ENCODE data around the gene HSPA4. TPM values are rescaled to one million over a fixed set of nuclear protein-coding genes. Genes with fewer than 3 reads are reported as not detected.
"Not testable (repeated sequence)": the region's sequence is repeated elsewhere in the genome, so short reads cannot be mapped to it uniquely, and the experiment has no call there.

Gene HSPA4
- total RNA-seq, 1 experiment from 2014 or later, result 70.6 TPM

DNA sequence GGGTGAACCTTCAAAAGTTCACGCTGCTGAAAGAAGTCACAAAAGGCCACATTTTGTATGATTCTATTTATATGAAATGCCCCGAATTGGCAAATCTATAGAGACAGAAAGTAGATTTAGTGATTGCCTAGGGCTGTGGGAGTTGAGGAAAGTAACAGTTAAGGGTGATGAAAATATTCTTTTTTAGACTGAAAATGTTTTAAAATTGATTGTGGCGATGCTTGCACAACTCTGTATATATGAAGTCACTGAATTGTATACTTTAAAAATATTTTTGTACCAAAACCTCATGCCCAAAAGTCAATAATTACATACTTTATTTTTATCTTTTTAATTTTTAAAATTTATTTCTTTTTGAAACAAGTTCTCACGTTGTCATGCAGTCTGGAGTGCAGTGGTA is 30.3 kb downstream of the HSPA4 start:
- H4K20me1 ChIP-seq (ENCODE audit: low read length), result no peaks in the 10 kb centered on the region
- H3K4me2 ChIP-seq (ENCODE audit: low read length), result no peak overlapping the region
- no peaks in the 10 kb centered on the region for H3F3A ChIP-seq (ENCODE audit: low read length, unreplicated experiment)
- H3K4me3 ChIP-seq (ENCODE audit: low read length), result no peak overlapping the region
- H3K9me2 ChIP-seq (replicated peaks; ENCODE audit: low read length), result no peaks in the 10 kb centered on the region
- ATAC-seq (no peak), DNase-seq (no peak)
- no peak for TF ChIP-seq EZH2 (IDR thresholded peaks at IDR 0.05; ENCODE audit: low read length, unreplicated experiment)
- TF ChIP-seq EZH2phosphoT487 (IDR thresholded peaks at IDR 0.05; ENCODE audit: borderline replicate concordance, low read length), result no peak
- TF ChIP-seq CTCF (conservative IDR thresholded peaks at IDR 0.05; ENCODE audit: low read depth, low read length), result no peak
- H3K36me3 ChIP-seq (ENCODE audit: low read depth, low read length), result peaks cover 21% of the 10 kb centered on the region; the same call in 1 of the 2 replicates
- no peaks in the 10 kb centered on the region for H3K4me1 ChIP-seq (ENCODE audit: insufficient read depth, low read length)
- peaks cover 47% of the 10 kb centered on the region for H3K79me2 ChIP-seq (ENCODE audit: low read length)
- H3K9me3 ChIP-seq (ENCODE audit: low read length), result no peaks in the 10 kb centered on the region
- no peak overlapping the region for H3K27ac ChIP-seq (ENCODE audit: low read length)
- H2AFZ ChIP-seq (ENCODE audit: low read length), result no peak overlapping the region
- no peaks in the 10 kb centered on the region for H3K27me3 ChIP-seq (ENCODE audit: low read length)
- ChIA-PET POLR2A (ENCODE audit: unreplicated experiment) (no interaction called here), CTCF (no interaction called here)
- BruUV-seq (replicated peaks), result no TSS peak
- no peak overlapping the region for H3K9ac ChIP-seq (ENCODE audit: low read length)
- intact Hi-C loops (cut with micrococcal nuclease), result no loop called here

DNA sequence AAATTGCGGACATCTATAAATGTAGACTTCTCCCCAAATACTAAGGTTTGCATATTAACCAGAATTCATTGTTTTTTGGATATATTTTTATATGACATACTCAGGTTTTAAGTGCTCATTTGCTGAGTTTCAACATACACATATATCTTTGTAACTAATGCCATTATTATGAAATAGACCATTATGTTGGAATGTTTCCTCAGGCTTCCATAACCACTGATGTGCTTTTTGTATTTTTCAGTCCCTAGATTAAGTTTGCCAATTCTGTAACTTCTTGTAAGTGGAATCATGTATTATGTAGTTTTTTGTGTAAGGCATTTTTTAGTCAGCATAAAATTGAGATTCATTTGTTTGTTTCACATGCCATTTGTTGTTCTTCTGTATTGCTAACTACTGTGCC is 32.1 kb downstream of the HSPA4 start:
- H3F3A ChIP-seq (ENCODE audit: low read length, unreplicated experiment), result no peaks in the 10 kb centered on the region
- H3K27ac ChIP-seq (ENCODE audit: low read length), result no peak overlapping the region
- H3K4me1 ChIP-seq (ENCODE audit: insufficient read depth, low read length), result no peaks in the 10 kb centered on the region
- no peaks in the 10 kb centered on the region for H3K27me3 ChIP-seq (ENCODE audit: low read length)
- ChIA-PET CTCF (no interaction called here), POLR2A (ENCODE audit: unreplicated experiment) (no interaction called here)
- H3K79me2 ChIP-seq (ENCODE audit: low read length), result peaks cover 35% of the 10 kb centered on the region
- no peaks in the 10 kb centered on the region for H3K9me2 ChIP-seq (replicated peaks; ENCODE audit: low read length)
- peaks cover 27% of the 10 kb centered on the region for H3K36me3 ChIP-seq (ENCODE audit: low read depth, low read length)
- H2AFZ ChIP-seq (ENCODE audit: low read length), result no peak overlapping the region
- BruUV-seq (replicated peaks), result no TSS peak
- H3K9ac ChIP-seq (ENCODE audit: low read length), result no peak overlapping the region
- no peak for TF ChIP-seq EZH2 (IDR thresholded peaks at IDR 0.05; ENCODE audit: low read length, unreplicated experiment)
- intact Hi-C loops (cut with micrococcal nuclease), result no loop called here
- H3K4me2 ChIP-seq (ENCODE audit: low read length), result no peak overlapping the region
- no peak for DNase-seq
- no peak overlapping the region for H3K4me3 ChIP-seq (ENCODE audit: low read length)
- H3K9me3 ChIP-seq (ENCODE audit: low read length), result no peaks in the 10 kb centered on the region
- ATAC-seq, result no peak
- H4K20me1 ChIP-seq (ENCODE audit: low read length), result no peaks in the 10 kb centered on the region

- Histone ChIP-seq H3K36me3 (ENCODE audit: low read depth, low read length) (peaks cover 37% of the 10 kb centered on the region), H3K79me2 (ENCODE audit: low read length) (peaks cover 22% of the 10 kb centered on the region)
- H3K9ac ChIP-seq (ENCODE audit: low read length); H3K9me3 ChIP-seq (ENCODE audit: low read length); H3K4me3 ChIP-seq (ENCODE audit: low read length); H4K20me1 ChIP-seq (ENCODE audit: low read length); POLR2A ChIA-PET (ENCODE audit: unreplicated experiment); CTCF ChIA-PET; intact Hi-C loops (cut with micrococcal nuclease); H3K4me1 ChIP-seq (ENCODE audit: insufficient read depth, low read length); H3K27me3 ChIP-seq (ENCODE audit: low read length); H3K4me2 ChIP-seq (ENCODE audit: low read length); H2AFZ ChIP-seq (ENCODE audit: low read length); H3K27ac ChIP-seq (ENCODE audit: low read length); ATAC-seq; H3K9me2 ChIP-seq (replicated peaks; ENCODE audit: low read length); DNase-seq; BruUV-seq (replicated peaks); H3F3A ChIP-seq (ENCODE audit: low read length, unreplicated experiment): not testable (repeated sequence)
These were observed 33.4 kb downstream of the HSPA4 start for GRCh38 chr5:133085171-133085570.

- H3K79me2 ChIP-seq (ENCODE audit: low read length), result peaks cover 12% of the 10 kb centered on the region
- peaks cover 42% of the 10 kb centered on the region for H3K36me3 ChIP-seq (ENCODE audit: low read depth, low read length)
- no peaks in the 10 kb centered on the region for H3K9me3 ChIP-seq (ENCODE audit: low read length)
- no peak overlapping the region for H3K4me2 ChIP-seq (ENCODE audit: low read length)
- H3K4me1 ChIP-seq (ENCODE audit: insufficient read depth, low read length), result no peaks in the 10 kb centered on the region
- ChIA-PET CTCF (no interaction called here), POLR2A (ENCODE audit: unreplicated experiment) (no interaction called here)
- H3F3A ChIP-seq (ENCODE audit: low read length, unreplicated experiment), result no peaks in the 10 kb centered on the region
- no peak overlapping the region for H3K27ac ChIP-seq (ENCODE audit: low read length)
- H4K20me1 ChIP-seq (ENCODE audit: low read length), result no peaks in the 10 kb centered on the region
- no peaks in the 10 kb centered on the region for H3K9me2 ChIP-seq (replicated peaks; ENCODE audit: low read length)
- BruUV-seq (replicated peaks), result no TSS peak
- ATAC-seq, result no peak
- DNase-seq, result no peak
- H2AFZ ChIP-seq (ENCODE audit: low read length), result no peak overlapping the region
- no peak for TF ChIP-seq EZH2phosphoT487 (IDR thresholded peaks at IDR 0.05; ENCODE audit: borderline replicate concordance, low read length)
- TF ChIP-seq CTCF (conservative IDR thresholded peaks at IDR 0.05; ENCODE audit: low read depth, low read length), result no peak
- TF ChIP-seq EZH2 (IDR thresholded peaks at IDR 0.05; ENCODE audit: low read length, unreplicated experiment), result no peak
- intact Hi-C loops (cut with micrococcal nuclease), result no loop called here
- H3K9ac ChIP-seq (ENCODE audit: low read length), result no peak overlapping the region
- no peak overlapping the region for H3K4me3 ChIP-seq (ENCODE audit: low read length)
- no peaks in the 10 kb centered on the region for H3K27me3 ChIP-seq (ENCODE audit: low read length)
These were observed 34.6 kb downstream of the HSPA4 start for GRCh38 chr5:133086366-133086875.
